HepG2 (cell line): ENCODE data around the gene DPP3. TPM values are rescaled to one million over a fixed set of nuclear protein-coding genes. Genes with fewer than 3 reads are reported as not detected.

Experiments
- CHD4 ChIP-seq: fragments of 200-600 bp; sonication (generic); IDR thresholded peaks from 2 replicates; pipeline ENCODE4 v1.7.0; 2017; ENCODE audit warnings: mild to moderate bottlenecking, low read length, borderline replicate concordance
- ONECUT2 ChIP-seq: sonication (generic); formaldehyde crosslinking; IDR thresholded peaks from 2 replicates; pipeline ENCODE4 v1.4.0; 2020; ENCODE audit warnings: missing genetic modification reagents
- PITX1 ChIP-seq: sonication (generic); formaldehyde crosslinking; IDR thresholded peaks from 2 replicates; pipeline ENCODE4 v1.5.1; 2020; ENCODE audit warnings: mild to moderate bottlenecking, missing genetic modification reagents
- PPARG ChIP-seq: conservative IDR thresholded peaks from 2 replicates; pipeline ENCODE4 v1.6.1; 2016; ENCODE audit warnings: missing biosample characterization, missing genetic modification reagents
- TEF ChIP-seq: sonication (generic); formaldehyde crosslinking; IDR thresholded peaks from 2 replicates; pipeline ENCODE4 v1.5.0; 2020; ENCODE audit warnings: missing genetic modification reagents
- ZHX2 ChIP-seq, 2 experiments: sonication (generic) in 1 of 2; formaldehyde crosslinking in 1 of 2; IDR thresholded peaks; 2 replicates each; pipeline versions ENCODE4 v1.6.1 to v1.9.0; 2014 to 2022; ENCODE audit warnings: antibody characterized with exemption in 1 of 2, borderline replicate concordance in 1 of 2, inconsistent platforms in 1 of 2, low read depth in 1 of 2, missing genetic modification reagents in 1 of 2
- ZNF430 ChIP-seq: sonication (generic); formaldehyde crosslinking; IDR thresholded peaks from 2 replicates; pipeline ENCODE4 v1.9.0; 2021; ENCODE audit warnings: mild to moderate bottlenecking, missing genetic modification reagents
- ZNF431 ChIP-seq: sonication (generic); formaldehyde crosslinking; IDR thresholded peaks from 2 replicates; pipeline ENCODE4 v1.9.0; 2022; ENCODE audit warnings: missing genetic modification reagents, low read depth, mild to moderate bottlenecking, borderline replicate concordance
- ZNF468 ChIP-seq: sonication (generic); formaldehyde crosslinking; IDR thresholded peaks from 2 replicates; pipeline ENCODE4 v1.8.0; 2022; ENCODE audit warnings: mild to moderate bottlenecking, moderate library complexity, missing genetic modification reagents
- ZNF660 ChIP-seq: sonication (generic); formaldehyde crosslinking; IDR thresholded peaks from 2 replicates; pipeline ENCODE4 v1.5.1; 2020; ENCODE audit warnings: mild to moderate bottlenecking, low read depth, missing genetic modification reagents, borderline replicate concordance
- polyA plus RNA-seq, 8 experiments: library from polyadenylated mRNA; depleted of rRNA in 3 of 8; stranded (reverse) in 7 of 8; unstranded in 1 of 8; fragments of >200 nt; fragmentation: Illumina TruSeq in 4 of 8; extraction: Trizol in 4 of 8; gene quantifications; 2 replicates each; pipeline versions ENCODE4 v1.2.1 to v1.2.3, GENCODE V29; 2011 to 2016; ENCODE audit warnings: low read depth in 4 of 8, missing spikeins in 1 of 8, mixed read lengths in 1 of 8; ENCODE audit not compliant: insufficient read depth in 1 of 8
- total RNA-seq, 5 experiments: library from RNA; depleted of rRNA; stranded (reverse); fragments of >200 nt; fragmentation: Illumina TruSeq; extraction: Trizol; gene quantifications; 2 replicates each; pipeline ENCODE4 v1.2.3, GENCODE V29; 2016; ENCODE audit warnings: low read depth in 1 of 5
- TF ChIP-seq, protein P1 (sequence below), 2 experiments: IDR thresholded peaks; 2 replicates each; pipeline ENCODE4 v1.6.1; 2011 to 2012; ENCODE audit warnings: low read length in 2 of 2, borderline replicate concordance in 1 of 2, low read depth in 1 of 2, mild to moderate bottlenecking in 1 of 2, moderate library complexity in 1 of 2
- TF ChIP-seq, protein P2 (sequence below): sonication (generic); formaldehyde crosslinking; IDR thresholded peaks from 2 replicates; pipeline ENCODE4 v1.4.0; 2020; ENCODE audit warnings: mild to moderate bottlenecking, missing genetic modification reagents, borderline replicate concordance

The DPP3 gene
- total and polyA plus RNA-seq, 2 of the 13 experiments (the other 11 are each of a cell fraction or from before 2014, with no cell fraction given) = 38.4 to 59.8 TPM

DNA sequence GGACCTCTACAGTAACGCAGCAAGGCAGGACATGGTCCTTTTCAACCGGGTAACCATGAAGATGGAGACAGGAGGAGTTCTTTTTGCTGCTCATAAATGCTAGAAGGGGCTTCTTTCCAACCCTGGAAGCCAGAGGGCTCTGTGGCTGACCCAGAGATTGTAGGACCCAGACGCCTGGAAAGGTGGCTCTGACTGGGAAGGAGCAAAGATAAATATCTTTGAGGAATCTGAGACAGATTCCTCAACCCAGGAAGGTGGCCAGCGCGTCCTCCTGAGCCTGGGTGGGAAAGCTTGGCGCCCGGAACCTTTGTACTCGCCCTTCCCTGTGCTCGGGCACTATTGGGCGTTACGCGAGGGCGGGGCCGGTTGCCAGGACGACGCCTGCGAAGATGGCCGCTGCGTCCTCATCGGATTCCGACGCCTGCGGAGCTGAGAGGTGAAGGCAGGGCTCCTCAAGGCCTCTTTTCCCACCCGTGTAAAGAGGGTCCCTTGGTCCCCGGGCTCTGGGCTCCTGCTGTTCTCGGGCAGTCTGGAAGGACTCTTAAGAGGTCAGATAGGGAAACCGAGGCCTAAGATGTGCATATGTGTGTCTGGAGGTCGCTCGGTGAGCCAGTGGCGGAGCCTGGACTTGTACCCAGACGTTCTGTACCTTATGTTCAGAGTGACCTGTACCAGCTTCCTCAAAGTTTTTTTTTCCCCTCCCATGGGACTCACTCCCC lies 30.2 kb downstream of the DPP3 start, which contains the start of gene BBS1 (continued):
- no peak for TF ChIP-seq ZNF468 (CRISPR knock-in tag)
- TF ChIP-seq ZNF660 (CRISPR knock-in tag) = no peak
- TF ChIP-seq ONECUT2 (CRISPR knock-in tag) = 0 out of 2 replicates have a peak, but pooled peaks have one; percentile 25
- TF ChIP-seq TEF (CRISPR knock-in tag) = 0 out of 2 replicates have a peak, but pooled peaks have one; percentile 25
- 0 out of 2 replicates have a peak, but pooled peaks have one; percentile 25 for TF ChIP-seq PPARG
- TF ChIP-seq, protein P1, sequence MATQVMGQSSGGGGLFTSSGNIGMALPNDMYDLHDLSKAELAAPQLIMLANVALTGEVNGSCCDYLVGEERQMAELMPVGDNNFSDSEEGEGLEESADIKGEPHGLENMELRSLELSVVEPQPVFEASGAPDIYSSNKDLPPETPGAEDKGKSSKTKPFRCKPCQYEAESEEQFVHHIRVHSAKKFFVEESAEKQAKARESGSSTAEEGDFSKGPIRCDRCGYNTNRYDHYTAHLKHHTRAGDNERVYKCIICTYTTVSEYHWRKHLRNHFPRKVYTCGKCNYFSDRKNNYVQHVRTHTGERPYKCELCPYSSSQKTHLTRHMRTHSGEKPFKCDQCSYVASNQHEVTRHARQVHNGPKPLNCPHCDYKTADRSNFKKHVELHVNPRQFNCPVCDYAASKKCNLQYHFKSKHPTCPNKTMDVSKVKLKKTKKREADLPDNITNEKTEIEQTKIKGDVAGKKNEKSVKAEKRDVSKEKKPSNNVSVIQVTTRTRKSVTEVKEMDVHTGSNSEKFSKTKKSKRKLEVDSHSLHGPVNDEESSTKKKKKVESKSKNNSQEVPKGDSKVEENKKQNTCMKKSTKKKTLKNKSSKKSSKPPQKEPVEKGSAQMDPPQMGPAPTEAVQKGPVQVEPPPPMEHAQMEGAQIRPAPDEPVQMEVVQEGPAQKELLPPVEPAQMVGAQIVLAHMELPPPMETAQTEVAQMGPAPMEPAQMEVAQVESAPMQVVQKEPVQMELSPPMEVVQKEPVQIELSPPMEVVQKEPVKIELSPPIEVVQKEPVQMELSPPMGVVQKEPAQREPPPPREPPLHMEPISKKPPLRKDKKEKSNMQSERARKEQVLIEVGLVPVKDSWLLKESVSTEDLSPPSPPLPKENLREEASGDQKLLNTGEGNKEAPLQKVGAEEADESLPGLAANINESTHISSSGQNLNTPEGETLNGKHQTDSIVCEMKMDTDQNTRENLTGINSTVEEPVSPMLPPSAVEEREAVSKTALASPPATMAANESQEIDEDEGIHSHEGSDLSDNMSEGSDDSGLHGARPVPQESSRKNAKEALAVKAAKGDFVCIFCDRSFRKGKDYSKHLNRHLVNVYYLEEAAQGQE (IDR thresholded peaks at IDR 0.05; ENCODE audit: borderline replicate concordance in 1 of 2, low read depth in 1 of 2, low read length in 2 of 2) = no peak
- no peak for TF ChIP-seq CHD4
- no peak for TF ChIP-seq PITX1 (CRISPR knock-in tag)
- TF ChIP-seq ZNF431 (CRISPR knock-in tag) = peak; percentile 33; the same call in 1 of the 2 replicates
- TF ChIP-seq ZNF430 (CRISPR knock-in tag) = peak; percentile 54; the same call in 1 of the 2 replicates
- TF ChIP-seq, protein P2, sequence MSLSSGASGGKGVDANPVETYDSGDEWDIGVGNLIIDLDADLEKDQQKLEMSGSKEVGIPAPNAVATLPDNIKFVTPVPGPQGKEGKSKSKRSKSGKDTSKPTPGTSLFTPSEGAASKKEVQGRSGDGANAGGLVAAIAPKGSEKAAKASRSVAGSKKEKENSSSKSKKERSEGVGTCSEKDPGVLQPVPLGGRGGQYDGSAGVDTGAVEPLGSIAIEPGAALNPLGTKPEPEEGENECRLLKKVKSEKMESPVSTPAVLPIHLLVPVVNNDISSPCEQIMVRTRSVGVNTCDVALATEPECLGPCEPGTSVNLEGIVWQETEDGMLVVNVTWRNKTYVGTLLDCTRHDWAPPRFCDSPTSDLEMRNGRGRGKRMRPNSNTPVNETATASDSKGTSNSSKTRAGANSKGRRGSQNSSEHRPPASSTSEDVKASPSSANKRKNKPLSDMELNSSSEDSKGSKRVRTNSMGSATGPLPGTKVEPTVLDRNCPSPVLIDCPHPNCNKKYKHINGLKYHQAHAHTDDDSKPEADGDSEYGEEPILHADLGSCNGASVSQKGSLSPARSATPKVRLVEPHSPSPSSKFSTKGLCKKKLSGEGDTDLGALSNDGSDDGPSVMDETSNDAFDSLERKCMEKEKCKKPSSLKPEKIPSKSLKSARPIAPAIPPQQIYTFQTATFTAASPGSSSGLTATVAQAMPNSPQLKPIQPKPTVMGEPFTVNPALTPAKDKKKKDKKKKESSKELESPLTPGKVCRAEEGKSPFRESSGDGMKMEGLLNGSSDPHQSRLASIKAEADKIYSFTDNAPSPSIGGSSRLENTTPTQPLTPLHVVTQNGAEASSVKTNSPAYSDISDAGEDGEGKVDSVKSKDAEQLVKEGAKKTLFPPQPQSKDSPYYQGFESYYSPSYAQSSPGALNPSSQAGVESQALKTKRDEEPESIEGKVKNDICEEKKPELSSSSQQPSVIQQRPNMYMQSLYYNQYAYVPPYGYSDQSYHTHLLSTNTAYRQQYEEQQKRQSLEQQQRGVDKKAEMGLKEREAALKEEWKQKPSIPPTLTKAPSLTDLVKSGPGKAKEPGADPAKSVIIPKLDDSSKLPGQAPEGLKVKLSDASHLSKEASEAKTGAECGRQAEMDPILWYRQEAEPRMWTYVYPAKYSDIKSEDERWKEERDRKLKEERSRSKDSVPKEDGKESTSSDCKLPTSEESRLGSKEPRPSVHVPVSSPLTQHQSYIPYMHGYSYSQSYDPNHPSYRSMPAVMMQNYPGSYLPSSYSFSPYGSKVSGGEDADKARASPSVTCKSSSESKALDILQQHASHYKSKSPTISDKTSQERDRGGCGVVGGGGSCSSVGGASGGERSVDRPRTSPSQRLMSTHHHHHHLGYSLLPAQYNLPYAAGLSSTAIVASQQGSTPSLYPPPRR (CRISPR knock-in tag) = no peak
- TF ChIP-seq ZHX2 (IDR thresholded peaks at IDR 0.05; ENCODE audit: low read depth) = peak; percentile 94
- TF ChIP-seq ZHX2 (CRISPR knock-in tag; IDR thresholded peaks at IDR 0.05; ENCODE audit: borderline replicate concordance) = no peak
